HepG2 (cell line): ENCODE measurements around the gene DYSF. TPM values are rescaled to one million over a fixed set of nuclear protein-coding genes. Genes with fewer than 3 reads are reported as not detected.

Experiments used
- ATAC-seq: fragments of 200-7000 bp; cut with Tn5 transposase; 3 replicates; pipeline ENCODE4 v1.9.1; 2020; ENCODE audit warnings: mild to moderate bottlenecking, moderate library complexity
- BruUV-seq: library from RNA; stranded (reverse); fragments of 400-500 nt; replicated peaks from 2 replicates; lab custom pipeline; 2021; lab: Mats Ljungman, UMichigan
- CTCF ChIA-PET: fragments of 300-600 bp; formaldehyde crosslinking; extraction: SDS; loops from one replicate; lab custom pipeline; 2021; ENCODE audit warnings: low total read pairs, inconsistent platforms, low intra/inter-chr PET ratio; lab: Yijun Ruan, JAX
- POLR2A ChIA-PET: fragments of 350-600 bp; sonication (Branson Sonifier 250); formaldehyde crosslinking; loops from one replicate; lab custom pipeline; 2020; ENCODE audit warnings: antibody characterized with exemption, inconsistent platforms; lab: Yijun Ruan, JAX
- DNase-seq: peaks from one replicate; pipeline ENCODE4 v3.0.0-alpha.2; 2015; ENCODE audit warnings: low spot score
- FAIRE-seq: peaks from 3 replicates; lab custom pipeline; 2011; peaks lifted over from hg19 to GRCh38; lab: Jason Lieb, UNC
- H2AFZ ChIP-seq: one replicate; pipeline ENCODE4 v1.6.1; 2011; ENCODE audit warnings: low read length, inconsistent platforms
- H3K27ac ChIP-seq: fragments of 300-600 bp; 3 replicates; pipeline ENCODE4 v1.8.0; 2011; ENCODE audit warnings: mixed run types, mild to moderate bottlenecking, mixed read lengths, low read length, inconsistent platforms; ENCODE audit not compliant: insufficient read depth; ENCODE audit errors: extremely low read length
- H3K27me3 ChIP-seq, 2 experiments: fragments of 200-600 bp in 1 of 2; 2 replicates in 1 of 2; 3 replicates in 1 of 2; pipeline versions ENCODE4 v1.6.0 to v1.8.0; 2011; ENCODE audit warnings: low read length in 2 of 2, mild to moderate bottlenecking in 2 of 2, moderate library complexity in 2 of 2, inconsistent platforms in 1 of 2; ENCODE audit not compliant: insufficient read depth in 2 of 2, control insufficient read depth in 1 of 2
- H3K36me3 ChIP-seq, 2 experiments: fragments of 200-600 bp in 1 of 2; replicated peaks in 1 of 2; 2 replicates in 1 of 2; 3 replicates in 1 of 2; pipeline versions ENCODE4 v1.5.1 to v1.8.0; 2011; ENCODE audit warnings: low read length in 2 of 2, inconsistent platforms in 1 of 2; ENCODE audit not compliant: insufficient read depth in 2 of 2, control insufficient read depth in 1 of 2
- H3K4me1 ChIP-seq: 2 replicates; pipeline ENCODE4 v1.5.1; 2012; ENCODE audit warnings: low read length, inconsistent platforms; ENCODE audit not compliant: insufficient read depth
- H3K4me2 ChIP-seq: 2 replicates; pipeline ENCODE4 v1.6.0; 2011; ENCODE audit warnings: low read depth, low read length, inconsistent platforms
- H3K4me3 ChIP-seq, 3 experiments: fragments of 200-600 bp in 1 of 3; sonication (generic), shearing (Covaris generic) in 1 of 3; replicated peaks in 1 of 3; 2 replicates each; pipeline ENCODE4 v1.5.1; 2011 to 2016; ENCODE audit warnings: low read length in 3 of 3, inconsistent platforms in 2 of 3, low read depth in 2 of 3, mild to moderate bottlenecking in 2 of 3, control low read depth in 1 of 3, mixed read lengths in 1 of 3; ENCODE audit not compliant: insufficient read depth in 1 of 3
- H3K79me2 ChIP-seq: one replicate; pipeline ENCODE4 v1.6.1; 2011; ENCODE audit warnings: low read length, inconsistent platforms; ENCODE audit not compliant: insufficient read depth
- H3K9ac ChIP-seq: 2 replicates; pipeline ENCODE4 v1.6.0; 2011; ENCODE audit warnings: mild to moderate bottlenecking, low read depth, low read length, inconsistent platforms; ENCODE audit not compliant: insufficient read depth
- H3K9me3 ChIP-seq: 2 replicates; pipeline ENCODE4 v1.5.1; 2012; ENCODE audit warnings: mild to moderate bottlenecking, low read length
- H4K20me1 ChIP-seq: 2 replicates; pipeline ENCODE4 v1.6.0; 2011; ENCODE audit warnings: inconsistent platforms, mild to moderate bottlenecking, low read length, moderate library complexity; ENCODE audit not compliant: insufficient read depth
- ASH2L ChIP-seq: fragments of 300-600, 200-600 bp; sonication (generic); IDR thresholded peaks from 2 replicates; pipeline ENCODE4 v1.7.0; 2017; ENCODE audit warnings: low read depth, mild to moderate bottlenecking, moderate library complexity, mixed read lengths, low read length; ENCODE audit not compliant: insufficient read length
- BATF2 ChIP-seq: sonication (generic); formaldehyde crosslinking; IDR thresholded peaks from 2 replicates; pipeline ENCODE4 v1.8.0; 2022; ENCODE audit warnings: mild to moderate bottlenecking, missing genetic modification reagents, moderate library complexity
- DBP ChIP-seq: sonication (generic); formaldehyde crosslinking; IDR thresholded peaks from 2 replicates; pipeline ENCODE4 v1.4.0; 2020; ENCODE audit warnings: missing genetic modification reagents; ENCODE audit errors: not compliant biosample characterization
- HIVEP1 ChIP-seq: sonication (generic); formaldehyde crosslinking; IDR thresholded peaks from 2 replicates; pipeline ENCODE4 v1.4.0; 2020; ENCODE audit warnings: mild to moderate bottlenecking, missing genetic modification reagents
- IKZF4 ChIP-seq: sonication (generic); formaldehyde crosslinking; IDR thresholded peaks from 2 replicates; pipeline ENCODE4 v1.5.1; 2020; ENCODE audit warnings: borderline replicate concordance, mild to moderate bottlenecking, low read depth, missing genetic modification reagents; ENCODE audit errors: not compliant biosample characterization
- MAZ ChIP-seq, 2 experiments: sonication (generic) in 1 of 2; formaldehyde crosslinking in 1 of 2; IDR thresholded peaks; 2 replicates each; pipeline versions ENCODE4 v1.5.0 to v1.6.1; 2012 to 2020; ENCODE audit warnings: low read depth in 2 of 2, mild to moderate bottlenecking in 2 of 2, borderline replicate concordance in 1 of 2, improper control_type of control experiment in 1 of 2, low read length in 1 of 2, missing genetic modification reagents in 1 of 2, moderate library complexity in 1 of 2
- MIER2 ChIP-seq: IDR thresholded peaks from 2 replicates; pipeline ENCODE4 v1.6.1; 2016; ENCODE audit warnings: missing biosample characterization, missing genetic modification reagents
- MTERF4 ChIP-seq: sonication (generic); formaldehyde crosslinking; IDR thresholded peaks from 2 replicates; pipeline ENCODE4 v1.8.0; 2023; ENCODE audit warnings: mild to moderate bottlenecking, missing genetic modification reagents
- SRY ChIP-seq: sonication (generic); formaldehyde crosslinking; IDR thresholded peaks from 2 replicates; pipeline ENCODE4 v1.8.0; 2022; ENCODE audit warnings: mild to moderate bottlenecking, missing genetic modification reagents
- SYNCRIP ChIP-seq: fragments of 200-400 bp; formaldehyde crosslinking; IDR thresholded peaks from 2 replicates; pipeline ENCODE4 v1.6.1; 2018; ENCODE audit warnings: mild to moderate bottlenecking, low read depth, low read length; ENCODE audit not compliant: insufficient read depth
- ZNF280D ChIP-seq: sonication (generic); formaldehyde crosslinking; IDR thresholded peaks from 2 replicates; pipeline ENCODE4 v1.5.1; 2020; ENCODE audit warnings: mild to moderate bottlenecking, missing genetic modification reagents
- ZNF432 ChIP-seq: sonication (generic); formaldehyde crosslinking; IDR thresholded peaks from 2 replicates; pipeline ENCODE4 v1.5.0; 2020; ENCODE audit warnings: missing genetic modification reagents, mild to moderate bottlenecking, borderline replicate concordance
- ZNF800 ChIP-seq: sonication (generic); formaldehyde crosslinking; IDR thresholded peaks from 2 replicates; pipeline ENCODE4 v1.4.0; 2020; ENCODE audit warnings: missing genetic modification reagents
- WGBS: methylation state at CpG from one replicate; pipeline ENCODE4 v1.1.6; 2017; ENCODE audit warnings: low lambda C conversion rate; 5-methylcytosine and 5-hydroxymethylcytosine counted together
- in situ Hi-C: cut with HindIII; loops from 2 replicates; pipeline ENCODE4 v1.10.0; 2017; ENCODE audit warnings: low pct_unique_long_range_greater_than_20kb; ENCODE audit not compliant: extremely low pct_ligation_motif_present
- intact Hi-C: fragments of 100-400 bp; cut with micrococcal nuclease; formaldehyde crosslinking; loops from one replicate; pipeline ENCODE4 v1.10.0; 2022; ENCODE audit not compliant: unreplicated experiment
- polyA plus RNA-seq, 8 experiments: library from polyadenylated mRNA; depleted of rRNA in 3 of 8; stranded (reverse) in 7 of 8; unstranded in 1 of 8; fragments of >200 nt; fragmentation: Illumina TruSeq in 4 of 8; extraction: Trizol in 4 of 8; gene quantifications; 2 replicates each; pipeline versions ENCODE4 v1.2.1 to v1.2.3, GENCODE V29; 2011 to 2016; ENCODE audit warnings: low read depth in 4 of 8, missing spikeins in 1 of 8, mixed read lengths in 1 of 8; ENCODE audit not compliant: insufficient read depth in 1 of 8
- total RNA-seq, 5 experiments: library from RNA; depleted of rRNA; stranded (reverse); fragments of >200 nt; fragmentation: Illumina TruSeq; extraction: Trizol; gene quantifications; 2 replicates each; pipeline ENCODE4 v1.2.3, GENCODE V29; 2016; ENCODE audit warnings: low read depth in 1 of 5

The DYSF gene
- total and polyA plus RNA-seq, 2 of the 13 experiments (the other 11 are each of a cell fraction or from before 2014, with no cell fraction given), result 0.15 to 2.4 TPM

- Histone ChIP-seq H3K27ac (no peak overlapping the region), H4K20me1 (no peaks in the 10 kb centered on the region), H3K4me1 (peaks cover 53% of the 10 kb centered on the region), H2AFZ (no peak overlapping the region), H3K27me3 (peaks cover 2 to 9% of the 10 kb centered on the region in 2 experiments; a peak in 4 of 5 replicates), H3K4me2 (no peak overlapping the region), H3K9me3 (no peaks in the 10 kb centered on the region), H3K9ac (no peak overlapping the region), H3K4me3 (no peak overlapping the region), H3K79me2 (no peaks in the 10 kb centered on the region), H3K36me3 (no peaks in the 10 kb centered on the region)
- ChIA-PET POLR2A (no interaction called here), CTCF (no interaction called here)
- intact Hi-C loops, result no loop called here
- WGBS, result 27% methylated on average over 4 of the region's 6 CpGs
- ATAC-seq (no peak), DNase-seq (no peak), FAIRE-seq (no peak)
- in situ Hi-C loops, result no loop called here
- TF ChIP-seq SRY (CRISPR knock-in tag) (no peak), ZNF280D (CRISPR knock-in tag) (no peak), MIER2 (no peak), BATF2 (CRISPR knock-in tag) (no peak), DBP (CRISPR knock-in tag) (no peak), HIVEP1 (CRISPR knock-in tag) (no peak), IKZF4 (no peak), ZNF432 (CRISPR knock-in tag) (no peak), SYNCRIP (no peak), ASH2L (no peak), ZNF800 (CRISPR knock-in tag) (no peak), MAZ (IDR thresholded peaks at IDR 0.05; ENCODE audit: borderline replicate concordance, low read depth, low read length) (no peak), MAZ (CRISPR knock-in tag; IDR thresholded peaks at IDR 0.05; ENCODE audit: low read depth) (no peak), MTERF4 (CRISPR knock-in tag) (no peak)
- no TSS peak for BruUV-seq
Measured at GRCh38 chr2:71552356-71552755, 99.0 kb downstream of the DYSF start.
